A549 (cell line): ENCODE results near the gene UNC13D. TPM values are rescaled to one million over a fixed set of nuclear protein-coding genes. Genes with fewer than 3 reads are reported as not detected.

ENCODE experiments used
- ATAC-seq, 2 experiments: fragments of 200-7000 bp in 1 of 2; fragments of >200 bp in 1 of 2; cut with Nextera tagmentation in 1 of 2; cut with Tn5 transposase in 1 of 2; 3 replicates each; pipeline versions ENCODE4 v1.8.0 to v1.9.1; 2018 to 2020; ENCODE audit warnings: mild to moderate bottlenecking in 1 of 2, moderate library complexity in 1 of 2
- CTCF ChIA-PET: fragments of 300-600 bp; sonication (Branson Sonifier 250); formaldehyde crosslinking; extraction: SDS; loops from one replicate; lab custom pipeline; 2021; ENCODE audit warnings: antibody characterized with exemption, inconsistent platforms; lab: Yijun Ruan, JAX
- POLR2A ChIA-PET: fragments of 350-600 bp; formaldehyde crosslinking; extraction: SDS; loops from one replicate; lab custom pipeline; 2021; ENCODE audit warnings: antibody characterized with exemption, inconsistent platforms; lab: Yijun Ruan, JAX
- DNase-seq, 2 experiments: peaks; one replicate each; pipeline versions ENCODE4 v3.0.0 to v3.0.0-alpha.2; 2011 to 2016; ENCODE audit warnings: low read depth in 1 of 2, low spot score in 1 of 2
- FAIRE-seq: peaks from 2 replicates; lab custom pipeline; 2011; peaks lifted over from hg19 to GRCh38; lab: Jason Lieb, UNC
- H3K27ac ChIP-seq, 2 experiments: fragments of >200 bp; sonication (Bioruptor Twin); formaldehyde crosslinking; 3 replicates each; pipeline ENCODE4 v1.5.1; 2016 to 2017
- H3K4me1 ChIP-seq: fragments of >200 bp; sonication (Bioruptor Twin); formaldehyde crosslinking; 3 replicates; pipeline ENCODE4 v1.6.1; 2016
- H3K4me2 ChIP-seq: fragments of >200 bp; sonication (Bioruptor Twin); formaldehyde crosslinking; 3 replicates; pipeline ENCODE4 v1.6.1; 2016
- H3K4me3 ChIP-seq: fragments of >200 bp; sonication (Bioruptor Twin); formaldehyde crosslinking; 3 replicates; pipeline ENCODE4 v1.5.1; 2016
- H3K9me3 ChIP-seq: fragments of >200 bp; sonication (Bioruptor Twin); formaldehyde crosslinking; 3 replicates; pipeline ENCODE4 v1.6.1; 2016
- CBX2 ChIP-seq: fragments of 200-600 bp; sonication (generic); IDR thresholded peaks from 2 replicates; pipeline ENCODE4 v1.6.1; 2016; ENCODE audit warnings: low read depth, mild to moderate bottlenecking, borderline replicate concordance
- CEBPB ChIP-seq, 2 experiments: fragments of >200 bp in 1 of 2; sonication (Bioruptor Twin) in 1 of 2; formaldehyde crosslinking in 1 of 2; IDR thresholded peaks; 2 replicates each; pipeline ENCODE4 v1.6.1; 2012 to 2016
- EHF ChIP-seq: fragments of 250-450 bp; sonication (Bioruptor Pico); IDR thresholded peaks from 2 replicates; pipeline ENCODE4 v1.5.0; 2020; ENCODE audit warnings: mild to moderate bottlenecking
- EHMT2 ChIP-seq: fragments of 200-600 bp; sonication (generic); IDR thresholded peaks from 2 replicates; pipeline ENCODE4 v1.6.1; 2016; ENCODE audit warnings: antibody characterized with exemption, low read depth, mild to moderate bottlenecking, moderate library complexity
- EP300 ChIP-seq, 2 experiments: fragments of >200 bp; sonication (Bioruptor Twin); formaldehyde crosslinking; IDR thresholded peaks; 2 replicates in 1 of 2; 3 replicates in 1 of 2; pipeline ENCODE4 v1.6.1; 2016 to 2017
- ESRRA ChIP-seq: fragments of 150-350 bp; IDR thresholded peaks from 2 replicates; pipeline ENCODE4 v1.6.1; 2014; ENCODE audit warnings: mild to moderate bottlenecking, low read length, borderline replicate concordance
- FOSL2 ChIP-seq, 2 experiments: fragments of 450-650 bp in 1 of 2; fragments of >200 bp in 1 of 2; sonication (Bioruptor Twin) in 1 of 2; formaldehyde crosslinking; IDR thresholded peaks; 2 replicates each; pipeline versions ENCODE4 v1.5.0 to v1.6.1; 2016 to 2020; ENCODE audit warnings: mild to moderate bottlenecking in 1 of 2, moderate library complexity in 1 of 2
- HDAC2 ChIP-seq: fragments of 200-600 bp; sonication (generic); IDR thresholded peaks from 2 replicates; pipeline ENCODE4 v1.6.1; 2016
- HEYL ChIP-seq: fragments of 250-450 bp; sonication (Bioruptor Pico); IDR thresholded peaks from 2 replicates; pipeline ENCODE4 v1.8.0; 2021; ENCODE audit warnings: mild to moderate bottlenecking, moderate library complexity
- HOXA7 ChIP-seq: fragments of 250-450 bp; sonication (Bioruptor Pico); IDR thresholded peaks from 2 replicates; pipeline ENCODE4 v1.5.0; 2020; ENCODE audit warnings: mild to moderate bottlenecking, moderate library complexity
- HOXB5 ChIP-seq: fragments of 250-450 bp; sonication (Bioruptor Pico); IDR thresholded peaks from 2 replicates; pipeline ENCODE4 v1.5.0; 2020; ENCODE audit warnings: mild to moderate bottlenecking, moderate library complexity
- KDM5A ChIP-seq: fragments of 200-600 bp; sonication (generic); IDR thresholded peaks from 2 replicates; pipeline ENCODE4 v1.6.1; 2016; ENCODE audit warnings: antibody characterized with exemption, mild to moderate bottlenecking
- MYC ChIP-seq: IDR thresholded peaks from 2 replicates; pipeline ENCODE4 v1.6.1; 2012; ENCODE audit warnings: mild to moderate bottlenecking, inconsistent platforms, low read length, improper control_type of control experiment, borderline replicate concordance
- NPAS2 ChIP-seq: fragments of 250-450 bp; sonication (Bioruptor Pico); IDR thresholded peaks from 2 replicates; pipeline ENCODE4 v1.8.0; 2022; ENCODE audit warnings: mild to moderate bottlenecking, moderate library complexity, borderline replicate concordance
- PHF8 ChIP-seq: fragments of 200-600 bp; sonication (generic); IDR thresholded peaks from 2 replicates; pipeline ENCODE4 v1.6.1; 2016; ENCODE audit warnings: low read depth, mild to moderate bottlenecking, antibody characterized with exemption, moderate library complexity, borderline replicate concordance
- POLR2AphosphoS2 ChIP-seq: conservative IDR thresholded peaks from 2 replicates; pipeline ENCODE4 v1.6.1; 2012; ENCODE audit warnings: low read length, improper control_type of control experiment, inconsistent platforms
- TFCP2L1 ChIP-seq: fragments of 250-450 bp; sonication (Bioruptor Pico); IDR thresholded peaks from 2 replicates; pipeline ENCODE4 v1.5.0; 2021; ENCODE audit warnings: mild to moderate bottlenecking
- ZC3H11A ChIP-seq: fragments of 450-650 bp; IDR thresholded peaks from 2 replicates; pipeline ENCODE4 v1.6.1; 2014; ENCODE audit warnings: antibody characterized with exemption, mild to moderate bottlenecking
- ZSCAN20 ChIP-seq: fragments of 250-450 bp; sonication (Bioruptor Pico); IDR thresholded peaks from 2 replicates; pipeline ENCODE4 v1.8.0; 2022; ENCODE audit warnings: mild to moderate bottlenecking, moderate library complexity
- WGBS: methylation state at CpG from one replicate; pipeline ENCODE4 v1.1.6; 2017; ENCODE audit errors: missing lambda C conversion rate; 5-methylcytosine and 5-hydroxymethylcytosine counted together
- polyA plus RNA-seq, 4 experiments: library from polyadenylated mRNA; depleted of rRNA in 3 of 4; stranded (reverse); fragments of >200 nt; fragmentation: RNase III in 1 of 4; extraction: RNeasy Plus Mini Kit Qiagen cat#74134 plus additional on column Dnase treatment in 1 of 4; gene quantifications; 2 replicates in 3 of 4; 3 replicates in 1 of 4; pipeline ENCODE4 v1.2.3, GENCODE V29; 2011 to 2017
- TF ChIP-seq, protein P1 (sequence below): fragments of >200 bp; sonication (Bioruptor Twin); formaldehyde crosslinking; IDR thresholded peaks from 3 replicates; pipeline ENCODE4 v1.5.1; 2016
- TF ChIP-seq, protein P2 (sequence below): fragments of >200 bp; sonication (Bioruptor Twin); formaldehyde crosslinking; IDR thresholded peaks from 2 replicates; pipeline ENCODE4 v1.6.1; 2016
- TF ChIP-seq, protein P3 (sequence below): fragments of >200 bp; sonication (Bioruptor Twin); formaldehyde crosslinking; IDR thresholded peaks from 3 replicates; pipeline ENCODE4 v1.6.1; 2016
- TF ChIP-seq, protein P4 (sequence below): fragments of 450-650 bp; IDR thresholded peaks from 2 replicates; pipeline ENCODE4 v1.6.1; 2014; ENCODE audit warnings: antibody characterized with exemption
- TF ChIP-seq, protein P5 (sequence below): IDR thresholded peaks from 2 replicates; pipeline ENCODE4 v1.6.1; 2012
- TF ChIP-seq, protein P6 (sequence below): fragments of 200-600 bp; sonication (generic); IDR thresholded peaks from 2 replicates; pipeline ENCODE4 v1.6.1; 2016; ENCODE audit warnings: antibody characterized with exemption, mild to moderate bottlenecking, moderate library complexity

UNC13D gene
- polyA plus RNA-seq, 2 of the 4 experiments (the other 2 are of a cell fraction): 1.6 to 3.5 TPM

DNA sequence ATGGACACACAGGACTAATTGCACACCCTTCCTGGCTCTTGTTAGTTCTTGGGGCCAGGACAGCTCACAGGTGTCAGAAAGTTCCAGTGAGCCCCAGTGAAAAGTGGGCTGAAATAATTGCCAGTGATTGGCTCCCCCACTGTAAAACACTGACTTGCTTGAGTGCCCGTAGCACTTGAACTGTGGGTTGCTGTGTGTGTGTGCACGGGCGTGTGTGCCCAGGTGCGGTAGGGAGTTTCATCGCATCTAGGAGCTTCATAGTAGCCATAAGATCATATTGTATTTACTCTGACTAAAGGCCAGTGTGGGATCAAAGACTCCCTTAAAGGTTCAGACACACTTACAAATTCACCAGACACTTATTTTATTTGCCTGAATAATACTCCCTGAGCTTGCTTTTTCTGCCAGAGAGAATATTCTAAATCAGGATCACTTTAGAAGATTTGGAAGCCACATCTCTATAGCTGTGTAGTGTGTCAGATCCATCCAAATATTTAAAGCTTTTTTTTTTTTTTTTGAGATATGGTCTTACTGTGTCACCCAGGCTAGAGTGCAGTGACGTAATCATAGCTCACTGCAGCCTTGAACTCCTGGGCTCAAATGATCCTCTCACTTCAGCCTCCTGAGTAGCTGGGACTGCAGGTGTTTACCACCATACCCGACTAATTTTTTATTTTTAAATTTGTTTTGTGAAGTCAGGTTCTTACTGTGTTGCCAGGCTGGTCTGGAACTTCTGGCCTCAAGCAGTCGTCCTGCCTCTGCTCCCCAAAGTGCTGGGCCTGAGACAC lies 48.2 kb downstream of the UNC13D start:
- CTCF ChIA-PET: interaction anchor here (0.6 to 11.8 kb wide), 11 partner anchors 11 to 163 kb away, joined by 3 to 72 read pairs (median 4); partner anchors contain the start of genes SMIM5 and UNK
- H3K9me3 ChIP-seq: no peaks in the 10 kb centered on the region
- 89% methylated on average over 8 of the region's 8 CpGs for WGBS
- H3K27ac ChIP-seq: no peak overlapping the region
- TF ChIP-seq, protein P1, sequence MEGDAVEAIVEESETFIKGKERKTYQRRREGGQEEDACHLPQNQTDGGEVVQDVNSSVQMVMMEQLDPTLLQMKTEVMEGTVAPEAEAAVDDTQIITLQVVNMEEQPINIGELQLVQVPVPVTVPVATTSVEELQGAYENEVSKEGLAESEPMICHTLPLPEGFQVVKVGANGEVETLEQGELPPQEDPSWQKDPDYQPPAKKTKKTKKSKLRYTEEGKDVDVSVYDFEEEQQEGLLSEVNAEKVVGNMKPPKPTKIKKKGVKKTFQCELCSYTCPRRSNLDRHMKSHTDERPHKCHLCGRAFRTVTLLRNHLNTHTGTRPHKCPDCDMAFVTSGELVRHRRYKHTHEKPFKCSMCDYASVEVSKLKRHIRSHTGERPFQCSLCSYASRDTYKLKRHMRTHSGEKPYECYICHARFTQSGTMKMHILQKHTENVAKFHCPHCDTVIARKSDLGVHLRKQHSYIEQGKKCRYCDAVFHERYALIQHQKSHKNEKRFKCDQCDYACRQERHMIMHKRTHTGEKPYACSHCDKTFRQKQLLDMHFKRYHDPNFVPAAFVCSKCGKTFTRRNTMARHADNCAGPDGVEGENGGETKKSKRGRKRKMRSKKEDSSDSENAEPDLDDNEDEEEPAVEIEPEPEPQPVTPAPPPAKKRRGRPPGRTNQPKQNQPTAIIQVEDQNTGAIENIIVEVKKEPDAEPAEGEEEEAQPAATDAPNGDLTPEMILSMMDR: no peak
- TF ChIP-seq, protein P2, sequence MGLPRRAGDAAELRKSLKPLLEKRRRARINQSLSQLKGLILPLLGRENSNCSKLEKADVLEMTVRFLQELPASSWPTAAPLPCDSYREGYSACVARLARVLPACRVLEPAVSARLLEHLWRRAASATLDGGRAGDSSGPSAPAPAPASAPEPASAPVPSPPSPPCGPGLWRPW: no peak
- TF ChIP-seq EHF (CRISPR knock-in tag) (no peak), KDM5A (no peak), FOSL2 (IDR thresholded peaks at IDR 0.05) (no peak), FOSL2 (CRISPR knock-in tag; IDR thresholded peaks at IDR 0.05) (no peak), ESRRA (no peak), HOXA7 (CRISPR knock-in tag) (no peak), PHF8 (no peak), NPAS2 (CRISPR knock-in tag) (no peak), ZC3H11A (no peak), HOXB5 (CRISPR knock-in tag) (no peak), MYC (no peak), CBX2 (no peak), HEYL (CRISPR knock-in tag) (no peak), CEBPB (IDR thresholded peaks at IDR 0.05) (no peak), HDAC2 (no peak), POLR2AphosphoS2 (no peak)
- TF ChIP-seq, protein P3, sequence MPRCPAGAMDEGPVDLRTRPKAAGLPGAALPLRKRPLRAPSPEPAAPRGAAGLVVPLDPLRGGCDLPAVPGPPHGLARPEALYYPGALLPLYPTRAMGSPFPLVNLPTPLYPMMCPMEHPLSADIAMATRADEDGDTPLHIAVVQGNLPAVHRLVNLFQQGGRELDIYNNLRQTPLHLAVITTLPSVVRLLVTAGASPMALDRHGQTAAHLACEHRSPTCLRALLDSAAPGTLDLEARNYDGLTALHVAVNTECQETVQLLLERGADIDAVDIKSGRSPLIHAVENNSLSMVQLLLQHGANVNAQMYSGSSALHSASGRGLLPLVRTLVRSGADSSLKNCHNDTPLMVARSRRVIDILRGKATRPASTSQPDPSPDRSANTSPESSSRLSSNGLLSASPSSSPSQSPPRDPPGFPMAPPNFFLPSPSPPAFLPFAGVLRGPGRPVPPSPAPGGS: no peak
- TF ChIP-seq, protein P4, sequence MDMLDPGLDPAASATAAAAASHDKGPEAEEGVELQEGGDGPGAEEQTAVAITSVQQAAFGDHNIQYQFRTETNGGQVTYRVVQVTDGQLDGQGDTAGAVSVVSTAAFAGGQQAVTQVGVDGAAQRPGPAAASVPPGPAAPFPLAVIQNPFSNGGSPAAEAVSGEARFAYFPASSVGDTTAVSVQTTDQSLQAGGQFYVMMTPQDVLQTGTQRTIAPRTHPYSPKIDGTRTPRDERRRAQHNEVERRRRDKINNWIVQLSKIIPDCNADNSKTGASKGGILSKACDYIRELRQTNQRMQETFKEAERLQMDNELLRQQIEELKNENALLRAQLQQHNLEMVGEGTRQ: no peak
- 0 out of 3 replicates have a peak, but pooled peaks cover 3% of the 10 kb centered on the region for H3K4me1 ChIP-seq
- POLR2A ChIA-PET: interaction anchor here (2.6 kb wide), 1 partner anchor 16 kb away, joined by 17 read pairs; a partner anchor contains a TSS
- H3K4me3 ChIP-seq: no peak overlapping the region
- no peak for ATAC-seq
- no peak overlapping the region for H3K4me2 ChIP-seq
- FAIRE-seq: no peak
- DNase-seq: no peak

DNA sequence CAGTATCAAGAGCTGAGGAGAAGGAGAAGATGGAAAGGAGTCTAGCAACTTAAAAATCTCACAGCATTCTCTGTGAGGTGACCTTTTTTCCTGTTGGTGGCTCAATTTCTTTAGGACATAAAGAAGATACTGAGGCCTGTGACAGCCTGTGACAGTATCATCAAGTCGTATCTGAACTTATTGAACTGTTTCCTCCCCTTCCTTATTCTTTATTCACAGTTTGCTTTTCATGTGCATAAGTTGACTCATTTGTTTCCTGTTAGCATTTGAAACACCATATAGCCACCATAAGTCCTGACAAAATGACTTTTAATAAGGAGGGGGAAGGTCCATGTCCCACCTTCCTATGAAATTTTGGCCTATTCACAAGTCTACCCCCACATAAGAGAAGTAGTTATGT lies 50.7 kb downstream of the UNC13D start:
- ChIA-PET POLR2A (no interaction called here), CTCF (interaction anchor here (1.0 to 2.1 kb wide), 5 partner anchors 10 to 52 kb away, joined by 3 to 15 read pairs (median 4); partner anchors contain the start of gene UNK)
- H3K27ac ChIP-seq: no peak overlapping the region
- FAIRE-seq: no peak
- H3K4me3 ChIP-seq: no peak overlapping the region
- H3K4me2 ChIP-seq: no peak overlapping the region
- WGBS: 79% methylated on average over 1 of the region's 1 CpG
- H3K9me3 ChIP-seq: no peaks in the 10 kb centered on the region
- ATAC-seq: no peak
- DNase-seq: no peak
- 0 out of 3 replicates have a peak, but pooled peaks cover 3% of the 10 kb centered on the region for H3K4me1 ChIP-seq
- TF ChIP-seq, protein P5, sequence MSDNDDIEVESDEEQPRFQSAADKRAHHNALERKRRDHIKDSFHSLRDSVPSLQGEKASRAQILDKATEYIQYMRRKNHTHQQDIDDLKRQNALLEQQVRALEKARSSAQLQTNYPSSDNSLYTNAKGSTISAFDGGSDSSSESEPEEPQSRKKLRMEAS: no peak
- TF ChIP-seq HEYL (CRISPR knock-in tag) (no peak), CBX2 (no peak), EHMT2 (no peak), ZC3H11A (no peak), TFCP2L1 (no peak), PHF8 (no peak), ZSCAN20 (CRISPR knock-in tag) (no peak), EP300 (IDR thresholded peaks at IDR 0.05) (no peak)
- TF ChIP-seq, protein P6, sequence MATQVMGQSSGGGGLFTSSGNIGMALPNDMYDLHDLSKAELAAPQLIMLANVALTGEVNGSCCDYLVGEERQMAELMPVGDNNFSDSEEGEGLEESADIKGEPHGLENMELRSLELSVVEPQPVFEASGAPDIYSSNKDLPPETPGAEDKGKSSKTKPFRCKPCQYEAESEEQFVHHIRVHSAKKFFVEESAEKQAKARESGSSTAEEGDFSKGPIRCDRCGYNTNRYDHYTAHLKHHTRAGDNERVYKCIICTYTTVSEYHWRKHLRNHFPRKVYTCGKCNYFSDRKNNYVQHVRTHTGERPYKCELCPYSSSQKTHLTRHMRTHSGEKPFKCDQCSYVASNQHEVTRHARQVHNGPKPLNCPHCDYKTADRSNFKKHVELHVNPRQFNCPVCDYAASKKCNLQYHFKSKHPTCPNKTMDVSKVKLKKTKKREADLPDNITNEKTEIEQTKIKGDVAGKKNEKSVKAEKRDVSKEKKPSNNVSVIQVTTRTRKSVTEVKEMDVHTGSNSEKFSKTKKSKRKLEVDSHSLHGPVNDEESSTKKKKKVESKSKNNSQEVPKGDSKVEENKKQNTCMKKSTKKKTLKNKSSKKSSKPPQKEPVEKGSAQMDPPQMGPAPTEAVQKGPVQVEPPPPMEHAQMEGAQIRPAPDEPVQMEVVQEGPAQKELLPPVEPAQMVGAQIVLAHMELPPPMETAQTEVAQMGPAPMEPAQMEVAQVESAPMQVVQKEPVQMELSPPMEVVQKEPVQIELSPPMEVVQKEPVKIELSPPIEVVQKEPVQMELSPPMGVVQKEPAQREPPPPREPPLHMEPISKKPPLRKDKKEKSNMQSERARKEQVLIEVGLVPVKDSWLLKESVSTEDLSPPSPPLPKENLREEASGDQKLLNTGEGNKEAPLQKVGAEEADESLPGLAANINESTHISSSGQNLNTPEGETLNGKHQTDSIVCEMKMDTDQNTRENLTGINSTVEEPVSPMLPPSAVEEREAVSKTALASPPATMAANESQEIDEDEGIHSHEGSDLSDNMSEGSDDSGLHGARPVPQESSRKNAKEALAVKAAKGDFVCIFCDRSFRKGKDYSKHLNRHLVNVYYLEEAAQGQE: no peak
- TF ChIP-seq, protein P4: no peak
- TF ChIP-seq, protein P2: no peak
